ENCODE data around the gene PDZRN4. TPM values are rescaled to one million over a fixed set of nuclear protein-coding genes. Genes with fewer than 3 reads are reported as not detected.

Gene PDZRN4
- total and polyA plus RNA-seq, 2 experiments from 2014 or later, result 0.90 TPM; not detected in 1

- no peaks in the 10 kb centered on the region for H3F3A ChIP-seq (replicated peaks; ENCODE audit: low read depth)
- DNase-seq (ENCODE audit: low spot score), result no peak
- H3K27ac Mint-ChIP-seq, result no peak overlapping the region
These were observed 60.3 kb downstream of the PDZRN4 start for GRCh38 chr12:41248391-41248790.

More at GRCh38 chr12:41248391-41248790, 60.3 kb downstream of the PDZRN4 start:
- H3K4me1 ChIP-seq (ENCODE audit: insufficient read depth), result no peaks in the 10 kb centered on the region
- Mint-ChIP-seq H3K9me3 (no peaks in the 10 kb centered on the region), H3K27me3 (ENCODE audit: insufficient read depth, low read depth, poor library complexity) (no peaks in the 10 kb centered on the region), H3K36me3 (ENCODE audit: low read depth) (no peaks in the 10 kb centered on the region), H3K4me3 (no peak overlapping the region), H3K4me1 (no peaks in the 10 kb centered on the region)
- H3K4me3 ChIP-seq, result no peak overlapping the region
- H3K79me2 ChIP-seq (replicated peaks; ENCODE audit: insufficient read depth), result no peaks in the 10 kb centered on the region
- TF ChIP-seq STAT1 (IDR thresholded peaks at IDR 0.05; ENCODE audit: unreplicated experiment) (no peak), ZNF331 (CRISPR knock-in tag; IDR thresholded peaks at IDR 0.05; ENCODE audit: low read depth) (no peak), POLR2AphosphoS5 (IDR thresholded peaks at IDR 0.05; ENCODE audit: low read depth) (no peak), JUNB (IDR thresholded peaks at IDR 0.05; ENCODE audit: unreplicated experiment) (no peak), CREB1 (CRISPR knock-in tag; IDR thresholded peaks at IDR 0.05; ENCODE audit: low read depth) (no peak), EZH2 (IDR thresholded peaks at IDR 0.05; ENCODE audit: low read depth, unreplicated experiment) (no peak)
- TF ChIP-seq, protein P1, sequence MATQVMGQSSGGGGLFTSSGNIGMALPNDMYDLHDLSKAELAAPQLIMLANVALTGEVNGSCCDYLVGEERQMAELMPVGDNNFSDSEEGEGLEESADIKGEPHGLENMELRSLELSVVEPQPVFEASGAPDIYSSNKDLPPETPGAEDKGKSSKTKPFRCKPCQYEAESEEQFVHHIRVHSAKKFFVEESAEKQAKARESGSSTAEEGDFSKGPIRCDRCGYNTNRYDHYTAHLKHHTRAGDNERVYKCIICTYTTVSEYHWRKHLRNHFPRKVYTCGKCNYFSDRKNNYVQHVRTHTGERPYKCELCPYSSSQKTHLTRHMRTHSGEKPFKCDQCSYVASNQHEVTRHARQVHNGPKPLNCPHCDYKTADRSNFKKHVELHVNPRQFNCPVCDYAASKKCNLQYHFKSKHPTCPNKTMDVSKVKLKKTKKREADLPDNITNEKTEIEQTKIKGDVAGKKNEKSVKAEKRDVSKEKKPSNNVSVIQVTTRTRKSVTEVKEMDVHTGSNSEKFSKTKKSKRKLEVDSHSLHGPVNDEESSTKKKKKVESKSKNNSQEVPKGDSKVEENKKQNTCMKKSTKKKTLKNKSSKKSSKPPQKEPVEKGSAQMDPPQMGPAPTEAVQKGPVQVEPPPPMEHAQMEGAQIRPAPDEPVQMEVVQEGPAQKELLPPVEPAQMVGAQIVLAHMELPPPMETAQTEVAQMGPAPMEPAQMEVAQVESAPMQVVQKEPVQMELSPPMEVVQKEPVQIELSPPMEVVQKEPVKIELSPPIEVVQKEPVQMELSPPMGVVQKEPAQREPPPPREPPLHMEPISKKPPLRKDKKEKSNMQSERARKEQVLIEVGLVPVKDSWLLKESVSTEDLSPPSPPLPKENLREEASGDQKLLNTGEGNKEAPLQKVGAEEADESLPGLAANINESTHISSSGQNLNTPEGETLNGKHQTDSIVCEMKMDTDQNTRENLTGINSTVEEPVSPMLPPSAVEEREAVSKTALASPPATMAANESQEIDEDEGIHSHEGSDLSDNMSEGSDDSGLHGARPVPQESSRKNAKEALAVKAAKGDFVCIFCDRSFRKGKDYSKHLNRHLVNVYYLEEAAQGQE (IDR thresholded peaks at IDR 0.05; ENCODE audit: unreplicated experiment), result no peak
- TF ChIP-seq, protein P2, sequence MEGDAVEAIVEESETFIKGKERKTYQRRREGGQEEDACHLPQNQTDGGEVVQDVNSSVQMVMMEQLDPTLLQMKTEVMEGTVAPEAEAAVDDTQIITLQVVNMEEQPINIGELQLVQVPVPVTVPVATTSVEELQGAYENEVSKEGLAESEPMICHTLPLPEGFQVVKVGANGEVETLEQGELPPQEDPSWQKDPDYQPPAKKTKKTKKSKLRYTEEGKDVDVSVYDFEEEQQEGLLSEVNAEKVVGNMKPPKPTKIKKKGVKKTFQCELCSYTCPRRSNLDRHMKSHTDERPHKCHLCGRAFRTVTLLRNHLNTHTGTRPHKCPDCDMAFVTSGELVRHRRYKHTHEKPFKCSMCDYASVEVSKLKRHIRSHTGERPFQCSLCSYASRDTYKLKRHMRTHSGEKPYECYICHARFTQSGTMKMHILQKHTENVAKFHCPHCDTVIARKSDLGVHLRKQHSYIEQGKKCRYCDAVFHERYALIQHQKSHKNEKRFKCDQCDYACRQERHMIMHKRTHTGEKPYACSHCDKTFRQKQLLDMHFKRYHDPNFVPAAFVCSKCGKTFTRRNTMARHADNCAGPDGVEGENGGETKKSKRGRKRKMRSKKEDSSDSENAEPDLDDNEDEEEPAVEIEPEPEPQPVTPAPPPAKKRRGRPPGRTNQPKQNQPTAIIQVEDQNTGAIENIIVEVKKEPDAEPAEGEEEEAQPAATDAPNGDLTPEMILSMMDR (conservative IDR thresholded peaks at IDR 0.05; ENCODE audit: low read depth in 2 of 2), result no peak
- TF ChIP-seq, protein P3, sequence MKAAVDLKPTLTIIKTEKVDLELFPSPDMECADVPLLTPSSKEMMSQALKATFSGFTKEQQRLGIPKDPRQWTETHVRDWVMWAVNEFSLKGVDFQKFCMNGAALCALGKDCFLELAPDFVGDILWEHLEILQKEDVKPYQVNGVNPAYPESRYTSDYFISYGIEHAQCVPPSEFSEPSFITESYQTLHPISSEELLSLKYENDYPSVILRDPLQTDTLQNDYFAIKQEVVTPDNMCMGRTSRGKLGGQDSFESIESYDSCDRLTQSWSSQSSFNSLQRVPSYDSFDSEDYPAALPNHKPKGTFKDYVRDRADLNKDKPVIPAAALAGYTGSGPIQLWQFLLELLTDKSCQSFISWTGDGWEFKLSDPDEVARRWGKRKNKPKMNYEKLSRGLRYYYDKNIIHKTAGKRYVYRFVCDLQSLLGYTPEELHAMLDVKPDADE (IDR thresholded peaks at IDR 0.05), result no peak
- ATAC-seq, result no peak
- H3K27me3 ChIP-seq (ENCODE audit: insufficient read depth), result no peaks in the 10 kb centered on the region
- no peaks in the 10 kb centered on the region for H3K9me2 ChIP-seq (ENCODE audit: insufficient read depth)
- no peaks in the 10 kb centered on the region for H4K20me1 ChIP-seq (replicated peaks; ENCODE audit: insufficient read depth)
- H3K27ac ChIP-seq (ENCODE audit: low read depth), result no peak overlapping the region
- no peak overlapping the region for H3K4me2 ChIP-seq
- H3K36me3 ChIP-seq (ENCODE audit: insufficient read depth), result no peaks in the 10 kb centered on the region
- H2AFZ ChIP-seq, result no peak overlapping the region
